Left ventricle myocardium superior (tissue), 1 donor: ENCODE data around the gene HOOK1. TPM values are rescaled to one million over a fixed set of nuclear protein-coding genes. Genes with fewer than 3 reads are reported as not detected.
"Not testable (repeated sequence)": the region's sequence is repeated elsewhere in the genome, so short reads cannot be mapped to it uniquely, and the experiment has no call there.

Experiments
- ATAC-seq: fragments of 200-7000 bp; cut with Tn5 transposase; one replicate; pipeline ENCODE4 v1.9.1; 2020; ENCODE audit warnings: mild to moderate bottlenecking, moderate library complexity
- DNase-seq: peaks from one replicate; pipeline ENCODE4 v3.0.0-alpha.2; 2020
- intact Hi-C: fragments of 100-400 bp; cut with micrococcal nuclease; formaldehyde crosslinking; loops from one replicate; pipeline ENCODE4 v1.11.0; 2022
- total RNA-seq: library from RNA; stranded (reverse); fragmentation: NEBNext Ultra II Directional; extraction: Animal tissue kit (Norgen Biotek cat#: 25700); gene quantifications from one replicate; pipeline ENCODE4 v1.2.1, GENCODE V29; 2021
- donor health status: DM: no; HTN: yes; CAD: no; lungs with severe emphysema.

HOOK1 gene
- total RNA-seq, 1 donor from 2014 or later: 10.7 TPM

GRCh38 chr1:59816318-59816878 is 1.6 kb downstream of the HOOK1 start:
- no peak for DNase-seq
- intact Hi-C loops: no loop called here
- ATAC-seq: no peak

- intact Hi-C loops: no loop called here
- no peak for DNase-seq
- ATAC-seq: peak; percentile 38
These were observed 5.1 kb downstream of the HOOK1 start for GRCh38 chr1:59819566-59820438.

GRCh38 chr1:59827055-59827643 is 12.4 kb downstream of the HOOK1 start:
- ATAC-seq (no peak), DNase-seq (no peak)
- intact Hi-C loops: no loop called here

GRCh38 chr1:59828160-59828559 is 13.4 kb downstream of the HOOK1 start:
- DNase-seq: no peak
- intact Hi-C loops: no loop called here
- peak; percentile 60 for ATAC-seq

GRCh38 chr1:59831529-59831928 is 16.8 kb downstream of the HOOK1 start:
- DNase-seq (no peak), ATAC-seq (no peak)
- intact Hi-C loops: no loop called here

GRCh38 chr1:59833022-59833421 is 18.3 kb downstream of the HOOK1 start:
- intact Hi-C loops: no loop called here
- no peak for DNase-seq
- ATAC-seq: no peak

- no peak for DNase-seq
- ATAC-seq: no peak
- intact Hi-C loops: no loop called here
These were observed 19.2 kb downstream of the HOOK1 start for GRCh38 chr1:59833991-59834390.

- DNase-seq, intact Hi-C loops, ATAC-seq: not testable (repeated sequence)
These were observed 23.1 kb downstream of the HOOK1 start for GRCh38 chr1:59837857-59838256.

- no peak for ATAC-seq
- intact Hi-C loops: no loop called here
- DNase-seq: no peak
These were observed 30.3 kb downstream of the HOOK1 start for GRCh38 chr1:59845091-59845490.

- intact Hi-C loops: no loop called here
- DNase-seq (no peak), ATAC-seq (no peak)
These were observed 31.6 kb downstream of the HOOK1 start for GRCh38 chr1:59846209-59846894.

- DNase-seq (no peak), ATAC-seq (no peak)
- intact Hi-C loops: no loop called here
These were observed 32.1 kb downstream of the HOOK1 start for GRCh38 chr1:59846895-59847282.

- DNase-seq (no peak), ATAC-seq (no peak)
- intact Hi-C loops: no loop called here
These were observed 37.4 kb downstream of the HOOK1 start for GRCh38 chr1:59852117-59852516.

GRCh38 chr1:59855297-59855696 is 40.5 kb downstream of the HOOK1 start:
- intact Hi-C loops, ATAC-seq, DNase-seq: not testable (repeated sequence)

GRCh38 chr1:59856725-59857338 is 42.1 kb downstream of the HOOK1 start:
- intact Hi-C loops: no loop called here
- ATAC-seq: peak; percentile 91
- DNase-seq: peak; percentile 31

GRCh38 chr1:59857679-59858354 is 43.1 kb downstream of the HOOK1 start:
- intact Hi-C loops: no loop called here
- peak; percentile 16 for ATAC-seq
- DNase-seq: no peak

- ATAC-seq: no peak
- DNase-seq: no peak
- intact Hi-C loops: no loop called here
These were observed 51.7 kb downstream of the HOOK1 start for GRCh38 chr1:59866462-59866861.

- intact Hi-C loops: no loop called here
- no peak for ATAC-seq
These were observed 57.0 kb downstream of the HOOK1 start for GRCh38 chr1:59871746-59872145.

GRCh38 chr1:59877108-59877682 is 62.4 kb downstream of the HOOK1 start:
- intact Hi-C loops: no loop called here
- no peak for ATAC-seq
- DNase-seq: no peak

More at GRCh38 chr1:59871746-59872145, 57.0 kb downstream of the HOOK1 start:
- DNase-seq: no peak

- DNase-seq (no peak), ATAC-seq (no peak)
- intact Hi-C loops: no loop called here
These were observed 63.6 kb downstream of the HOOK1 start for GRCh38 chr1:59878370-59878769.
